AG10803 (cell line): ENCODE data around the gene CST11.

ENCODE experiments used
- DNase-seq: peaks from one replicate; pipeline ENCODE4 v3.0.0; 2010; ENCODE audit warnings: low read depth
- H3K4me3 ChIP-seq: 2 replicates; pipeline ENCODE4 v1.5.1; 2011; ENCODE audit warnings: mild to moderate bottlenecking, low read length, control low read depth
- CTCF ChIP-seq: conservative IDR thresholded peaks from 2 replicates; pipeline ENCODE4 v1.5.1; 2011; ENCODE audit warnings: mild to moderate bottlenecking, low read length, control low read depth, inconsistent platforms

CST11 gene

DNA sequence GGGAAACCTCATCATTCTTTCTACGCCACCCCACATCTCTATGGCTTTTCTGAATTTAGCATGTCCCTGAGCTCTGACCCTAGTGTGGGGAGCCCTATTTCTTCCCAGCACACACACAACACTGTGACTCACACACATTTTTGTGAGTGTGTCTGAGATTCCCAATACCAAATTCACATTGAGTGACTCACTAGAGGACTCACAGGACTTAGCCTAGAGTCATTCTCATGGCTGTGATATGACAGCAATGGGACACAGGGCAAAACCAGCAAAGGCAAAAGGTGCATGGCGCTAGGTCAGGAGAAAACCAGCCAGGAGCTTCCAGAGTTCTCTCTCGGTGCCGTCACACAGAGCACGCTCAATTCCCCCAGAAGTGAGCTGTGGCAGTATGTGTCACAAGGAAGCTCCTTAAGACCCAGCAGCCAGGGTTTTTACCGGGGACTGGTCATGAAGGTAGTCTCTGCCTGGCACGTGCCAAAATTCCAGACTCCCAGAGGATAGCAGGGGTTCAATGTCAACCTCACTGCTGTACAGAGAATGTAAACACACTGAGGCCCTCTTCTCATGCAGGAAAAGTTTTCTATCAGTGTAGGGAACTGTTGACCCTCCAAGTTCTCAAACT lies 7.0 kb downstream of the CST11 start:
- no peak for TF ChIP-seq CTCF
- no peak overlapping the region for H3K4me3 ChIP-seq
- DNase-seq: peak; percentile 84

DNA sequence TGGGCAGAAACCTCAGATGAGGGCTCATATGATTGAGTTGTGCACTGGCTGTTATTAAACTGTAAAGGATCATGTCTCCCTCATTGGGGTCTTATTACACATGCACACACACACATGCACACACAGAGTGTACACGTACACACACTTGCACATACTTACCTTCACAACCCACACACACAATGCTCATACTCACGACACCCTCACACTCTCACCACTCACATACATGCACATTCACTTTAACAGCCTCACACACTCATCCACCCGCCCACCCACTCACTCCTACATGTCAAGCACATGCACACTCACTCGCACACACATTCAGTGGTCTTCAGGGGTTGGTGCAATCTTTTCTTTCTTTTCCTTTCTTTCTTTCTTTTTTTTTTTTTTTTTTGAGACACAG lies 7.8 kb downstream of the CST11 start:
- no peak overlapping the region for H3K4me3 ChIP-seq
- no peak for DNase-seq
- no peak for TF ChIP-seq CTCF

GRCh38 chr20:23442436-23442835 lies 10.2 kb downstream of the CST11 start:
- no peak for DNase-seq
- TF ChIP-seq CTCF: no peak
- H3K4me3 ChIP-seq: no peak overlapping the region

- H3K4me3 ChIP-seq: no peak overlapping the region
- TF ChIP-seq CTCF: peak; percentile 98
- DNase-seq: peak; percentile 64
Measured at GRCh38 chr20:23441850-23442313, 10.8 kb downstream of the CST11 start.

DNA sequence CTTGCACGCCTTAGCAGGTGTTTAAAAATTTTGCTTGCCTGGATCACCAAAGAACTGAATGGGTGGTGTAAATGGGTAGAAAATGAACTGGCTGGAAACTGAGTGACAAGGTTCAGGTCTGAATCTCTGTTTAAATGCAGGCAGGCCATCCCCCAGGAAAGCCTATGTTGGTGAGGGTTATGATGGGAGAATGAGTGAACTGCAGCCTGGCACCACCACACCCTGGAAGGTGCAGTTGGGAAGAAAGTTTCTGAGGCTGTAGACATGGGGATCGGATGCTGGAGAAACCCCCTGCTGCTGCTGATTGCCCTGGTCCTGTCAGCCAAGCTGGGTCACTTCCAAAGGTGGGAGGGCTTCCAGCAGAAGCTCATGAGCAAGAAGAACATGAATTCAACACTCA lies 12.7 kb downstream of the CST11 start:
- H3K4me3 ChIP-seq: no peak overlapping the region
- no peak for TF ChIP-seq CTCF
- DNase-seq: no peak

DNA sequence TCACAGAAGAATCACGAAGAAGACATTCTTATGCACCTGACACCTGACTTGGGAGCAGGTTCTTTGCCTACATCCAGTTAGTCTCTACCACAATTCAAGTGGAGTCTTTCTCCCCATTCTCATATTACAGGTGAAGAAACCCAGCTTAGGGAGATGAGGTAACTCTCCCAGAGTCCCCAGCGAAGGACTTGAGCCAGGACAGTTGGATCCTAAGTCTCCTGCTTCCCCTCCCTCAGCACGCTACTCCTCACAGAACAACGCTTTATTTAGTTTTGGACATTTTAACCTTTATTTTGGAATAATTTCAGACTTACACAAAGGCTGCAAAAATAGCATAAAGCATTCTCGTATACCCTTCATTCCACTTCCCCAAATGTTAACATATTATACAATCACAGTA lies 14.0 kb downstream of the CST11 start:
- TF ChIP-seq CTCF: no peak
- H3K4me3 ChIP-seq: no peak overlapping the region

DNA sequence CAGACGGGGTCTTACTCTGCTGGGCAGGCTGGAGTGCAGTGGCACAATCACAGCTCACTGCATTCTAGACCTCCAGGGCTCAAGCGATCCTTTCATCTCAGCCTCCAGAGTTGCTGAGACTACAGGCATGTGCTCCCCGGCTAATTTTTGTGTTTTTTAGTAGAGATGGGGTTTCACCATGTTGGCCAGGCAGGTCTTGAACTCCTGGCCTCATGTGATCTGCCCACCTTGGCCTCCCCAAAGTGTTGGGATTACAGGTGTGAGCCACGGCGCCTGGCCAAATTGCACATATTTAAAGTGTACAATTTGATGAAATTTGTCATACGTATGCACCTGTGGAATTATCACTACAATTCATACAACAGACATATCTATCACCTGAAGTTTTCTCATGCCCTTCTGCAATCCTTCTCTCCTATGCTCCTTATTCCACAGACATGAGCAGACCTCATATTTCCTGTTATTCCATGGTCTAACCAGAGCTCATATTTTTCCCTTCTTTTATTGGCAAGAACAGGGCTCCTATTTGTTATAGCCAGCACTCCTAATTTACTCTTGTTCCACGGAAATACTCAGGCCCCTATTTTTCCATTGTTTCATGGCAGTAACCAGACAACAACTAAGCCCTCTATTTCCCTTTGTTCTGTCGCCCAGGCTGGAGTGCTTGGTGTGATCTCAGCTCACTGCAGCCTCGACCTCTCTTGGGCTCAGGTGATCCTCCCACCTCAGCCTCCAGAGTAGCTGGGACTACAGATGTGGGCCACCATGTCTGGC lies 15.4 kb downstream of the CST11 start:
- H3K4me3 ChIP-seq: no peak overlapping the region
- DNase-seq: no peak
- TF ChIP-seq CTCF: no peak

More for the DNA sequence above, 14.0 kb downstream of the CST11 start:
- no peak for DNase-seq
